Activated naive CD8-positive, alpha-beta T cell (primary cell): ENCODE data around the gene ATG101.

Experiments used
- H3K27ac Mint-ChIP-seq: one replicate; pipeline ENCODE4 v1.8.0; 2021; ENCODE audit warnings: mixed read lengths
- H3K27me3 Mint-ChIP-seq: one replicate; pipeline ENCODE4 v1.8.0; 2021; ENCODE audit warnings: mixed read lengths
- H3K36me3 Mint-ChIP-seq: one replicate; pipeline ENCODE4 v1.8.0; 2021; ENCODE audit warnings: mixed read lengths
- H3K4me1 Mint-ChIP-seq: one replicate; pipeline ENCODE4 v1.8.0; 2021; ENCODE audit warnings: low read depth, mixed read lengths
- H3K4me3 Mint-ChIP-seq: one replicate; pipeline ENCODE4 v1.8.0; 2021; ENCODE audit warnings: mild to moderate bottlenecking, mixed read lengths
- H3K9me3 Mint-ChIP-seq: one replicate; pipeline ENCODE4 v1.8.0; 2021; ENCODE audit warnings: low read depth, mixed read lengths

The ATG101 gene

DNA sequence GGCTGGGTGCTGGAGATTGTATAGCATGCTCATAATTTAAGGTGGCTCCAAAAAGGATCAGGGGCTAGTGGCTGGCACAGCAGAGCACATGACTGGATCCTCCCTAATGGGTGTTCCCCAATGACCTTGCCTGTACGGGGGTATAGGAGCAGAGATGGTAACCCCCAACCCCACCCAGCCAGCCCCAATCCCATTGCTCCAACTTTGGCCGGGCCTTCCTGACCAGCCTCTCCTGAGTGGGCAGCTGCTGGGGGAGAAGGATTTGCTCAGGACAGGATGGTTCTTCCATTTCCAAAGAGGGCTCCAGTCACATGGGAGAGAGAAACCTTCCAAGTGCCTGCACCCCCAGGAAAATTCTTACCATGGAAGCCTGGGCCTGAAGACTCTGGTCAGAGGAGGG lies 33.9 kb upstream of the ATG101 start:
- H3K9me3 Mint-ChIP-seq: no peaks in the 10 kb centered on the region
- H3K27me3 Mint-ChIP-seq: no peaks in the 10 kb centered on the region
- no peaks in the 10 kb centered on the region for H3K36me3 Mint-ChIP-seq
- peak overlapping the region; percentile 79 for H3K4me3 Mint-ChIP-seq
- peaks cover 67% of the 10 kb centered on the region for H3K4me1 Mint-ChIP-seq
- H3K27ac Mint-ChIP-seq: no peak overlapping the region

DNA sequence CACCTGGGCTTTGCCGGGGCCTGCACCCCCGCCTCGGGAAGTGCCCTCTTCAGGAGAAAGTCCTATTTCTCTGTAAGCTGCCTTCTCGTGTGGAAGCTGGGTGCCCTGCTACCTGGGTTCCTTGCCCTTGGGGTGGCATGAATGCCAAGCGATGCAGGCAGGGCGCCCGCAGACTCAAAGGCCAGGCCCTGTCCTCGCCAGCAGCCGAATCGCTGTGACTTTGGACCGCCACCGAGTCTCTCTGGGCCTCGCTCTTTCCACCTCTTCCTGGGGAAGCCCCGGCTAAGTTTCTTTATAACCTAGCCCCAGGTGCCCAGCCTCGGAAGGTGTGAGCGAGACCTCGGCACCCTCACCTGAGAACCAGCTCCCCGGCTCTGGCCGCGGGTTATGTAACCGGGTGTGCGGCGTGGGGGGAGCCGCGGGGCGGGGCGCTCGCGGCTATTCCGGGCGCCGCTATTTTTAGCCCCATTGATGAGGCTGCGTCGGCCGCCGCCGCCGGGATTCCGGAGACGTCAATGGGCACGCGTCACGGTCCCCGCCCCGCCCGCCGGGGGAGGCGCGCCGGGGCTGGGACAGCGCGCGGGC lies 33.1 kb upstream of the ATG101 start:
- H3K27me3 Mint-ChIP-seq: no peaks in the 10 kb centered on the region
- H3K9me3 Mint-ChIP-seq: no peaks in the 10 kb centered on the region
- no peak overlapping the region for H3K27ac Mint-ChIP-seq
- peak overlapping the region; percentile 79 for H3K4me3 Mint-ChIP-seq
- peaks cover 73% of the 10 kb centered on the region for H3K4me1 Mint-ChIP-seq
- no peaks in the 10 kb centered on the region for H3K36me3 Mint-ChIP-seq

DNA sequence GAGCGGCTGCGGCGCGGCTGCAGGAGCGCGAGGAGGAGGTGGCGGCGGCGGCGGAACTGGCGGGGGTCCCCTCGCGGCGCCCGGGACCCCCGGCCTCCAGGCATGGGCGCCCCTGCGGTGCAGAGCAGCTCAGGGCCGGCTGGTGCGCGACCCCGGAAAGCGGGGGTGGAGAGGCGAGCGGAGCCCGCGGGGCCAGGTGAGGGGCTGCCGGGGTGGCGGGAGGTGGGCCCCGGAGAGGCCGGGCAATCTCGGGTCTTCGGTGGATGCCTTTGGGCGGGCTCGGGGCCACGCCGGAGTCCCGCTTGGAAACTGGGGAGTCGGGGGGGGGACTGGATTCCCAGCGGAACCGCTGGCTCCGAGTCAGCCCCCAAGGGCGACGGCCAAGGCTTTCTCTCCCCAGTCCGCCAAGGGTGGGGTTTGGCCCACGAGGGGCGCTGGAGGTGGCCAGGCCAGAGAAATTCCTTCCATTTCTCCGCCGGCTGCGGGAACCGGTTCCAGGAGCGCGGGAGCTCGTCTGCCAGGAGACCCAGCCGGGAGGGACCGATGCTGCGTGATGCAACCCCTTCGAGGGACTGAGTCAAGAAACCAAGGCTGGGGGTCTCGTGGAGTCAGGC lies 32.4 kb upstream of the ATG101 start:
- Mint-ChIP-seq H3K36me3 (no peaks in the 10 kb centered on the region), H3K27me3 (no peaks in the 10 kb centered on the region), H3K27ac (no peak overlapping the region), H3K4me1 (peaks cover 75% of the 10 kb centered on the region), H3K9me3 (no peaks in the 10 kb centered on the region), H3K4me3 (peak overlapping the region; percentile 83)

DNA sequence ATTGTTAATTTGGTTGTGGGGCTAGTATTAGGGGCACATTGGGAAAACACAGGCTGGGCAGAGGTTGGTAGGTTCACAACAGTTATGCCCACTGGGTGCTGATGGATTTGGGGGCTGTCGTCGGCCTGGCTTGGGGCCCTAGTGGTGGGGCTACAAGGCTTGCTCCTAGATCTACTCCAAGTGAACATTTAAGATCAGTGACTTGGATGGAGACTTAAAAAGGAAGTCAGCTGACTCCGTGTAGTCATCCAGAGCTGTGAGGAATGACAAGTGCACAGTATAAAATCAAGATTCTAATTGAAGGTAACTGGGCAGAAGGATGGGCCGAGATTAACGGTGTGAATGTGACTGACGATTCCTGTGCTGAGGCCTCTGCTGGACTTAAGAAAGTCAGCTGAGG lies 31.3 kb upstream of the ATG101 start:
- Mint-ChIP-seq H3K27ac (peak overlapping the region; percentile 30), H3K9me3 (no peaks in the 10 kb centered on the region), H3K4me1 (peaks cover 71% of the 10 kb centered on the region), H3K4me3 (peak overlapping the region; percentile 83), H3K27me3 (no peaks in the 10 kb centered on the region), H3K36me3 (no peaks in the 10 kb centered on the region)

DNA sequence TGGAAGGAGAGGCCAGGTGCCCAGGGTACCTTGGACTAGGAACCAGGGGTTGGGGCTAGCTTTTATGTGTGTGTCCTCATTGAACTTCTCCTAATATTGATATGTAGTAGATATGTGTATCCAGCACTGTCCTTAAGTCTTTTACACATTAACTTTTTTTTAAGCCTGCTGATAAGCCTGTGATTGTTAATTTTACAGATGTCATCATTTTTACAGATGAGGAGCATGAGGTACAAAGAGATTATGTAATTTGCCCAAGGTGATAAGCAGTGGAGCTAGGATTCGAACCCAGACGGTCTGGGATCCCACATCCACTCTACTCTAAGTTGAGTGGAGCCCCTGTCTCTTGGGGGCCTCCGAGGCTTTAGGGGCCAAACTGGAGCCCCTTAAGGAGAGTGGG lies 28.7 kb upstream of the ATG101 start:
- H3K27me3 Mint-ChIP-seq: no peaks in the 10 kb centered on the region
- peak overlapping the region; percentile 20 for H3K4me3 Mint-ChIP-seq
- no peak overlapping the region for H3K27ac Mint-ChIP-seq
- H3K36me3 Mint-ChIP-seq: no peaks in the 10 kb centered on the region
- peaks cover 58% of the 10 kb centered on the region for H3K4me1 Mint-ChIP-seq
- H3K9me3 Mint-ChIP-seq: no peaks in the 10 kb centered on the region

DNA sequence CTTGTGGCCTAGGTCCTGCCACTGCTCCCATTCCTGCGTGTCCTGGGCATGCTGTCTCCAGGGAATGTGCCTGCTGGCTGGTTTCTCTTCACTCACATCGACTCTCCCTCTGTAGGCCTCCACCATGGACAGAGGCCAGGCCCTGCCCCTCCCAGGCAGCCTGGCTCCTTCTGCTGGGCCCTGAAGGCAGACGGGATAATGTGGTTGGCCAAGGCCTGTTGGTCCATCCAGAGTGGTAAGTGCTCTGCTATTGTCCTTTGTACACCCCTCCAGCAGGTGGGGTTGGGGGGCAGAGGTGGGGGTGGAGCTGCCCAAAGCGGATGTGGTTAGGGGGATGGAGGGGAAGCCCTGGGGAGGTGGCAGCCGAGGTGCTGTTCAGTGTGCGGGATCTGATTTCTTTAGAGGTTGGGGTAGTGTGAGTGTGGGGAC lies 28.1 kb upstream of the ATG101 start:
- Mint-ChIP-seq H3K4me1 (peaks cover 54% of the 10 kb centered on the region), H3K9me3 (no peaks in the 10 kb centered on the region), H3K27ac (peak overlapping the region; percentile 54), H3K27me3 (no peaks in the 10 kb centered on the region), H3K4me3 (peak overlapping the region; percentile 78), H3K36me3 (no peaks in the 10 kb centered on the region)

DNA sequence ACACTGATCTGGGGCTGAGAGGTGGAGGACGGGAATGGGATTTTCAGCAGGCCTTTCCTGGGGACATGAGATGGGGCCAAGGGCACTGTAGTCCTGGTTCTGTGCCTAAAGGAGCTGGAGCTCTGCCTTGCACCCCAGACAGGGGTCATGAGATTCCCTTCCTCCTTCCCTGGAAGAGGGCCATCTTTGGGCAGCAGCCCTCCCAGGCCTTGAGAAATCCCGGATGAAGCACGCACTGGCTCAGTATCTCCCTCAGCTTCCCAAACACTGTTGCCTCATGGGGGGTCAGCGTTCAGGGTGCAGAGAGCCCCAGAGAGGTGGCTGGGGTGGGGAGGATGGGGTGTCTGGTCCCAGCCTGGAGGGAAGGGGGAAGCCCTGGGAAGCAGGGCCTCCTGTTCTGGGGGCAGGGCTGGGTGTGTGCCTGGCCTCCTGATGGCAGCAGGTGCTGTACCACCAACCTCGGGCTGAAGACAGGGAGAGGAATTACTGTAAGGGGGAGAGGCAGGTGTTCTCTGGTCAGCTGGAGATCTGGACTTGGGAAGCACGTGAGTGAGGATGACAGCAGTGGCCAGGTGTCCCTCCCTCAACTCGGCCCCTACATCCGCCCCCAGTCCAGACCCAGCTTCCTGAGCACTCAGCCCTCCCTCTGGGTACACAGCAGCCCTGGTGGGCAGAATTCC lies 26.9 kb upstream of the ATG101 start:
- Mint-ChIP-seq H3K9me3 (no peaks in the 10 kb centered on the region), H3K4me1 (peaks cover 54% of the 10 kb centered on the region), H3K27ac (peak overlapping the region; percentile 22), H3K4me3 (peak overlapping the region; percentile 78), H3K27me3 (no peaks in the 10 kb centered on the region), H3K36me3 (no peaks in the 10 kb centered on the region)

DNA sequence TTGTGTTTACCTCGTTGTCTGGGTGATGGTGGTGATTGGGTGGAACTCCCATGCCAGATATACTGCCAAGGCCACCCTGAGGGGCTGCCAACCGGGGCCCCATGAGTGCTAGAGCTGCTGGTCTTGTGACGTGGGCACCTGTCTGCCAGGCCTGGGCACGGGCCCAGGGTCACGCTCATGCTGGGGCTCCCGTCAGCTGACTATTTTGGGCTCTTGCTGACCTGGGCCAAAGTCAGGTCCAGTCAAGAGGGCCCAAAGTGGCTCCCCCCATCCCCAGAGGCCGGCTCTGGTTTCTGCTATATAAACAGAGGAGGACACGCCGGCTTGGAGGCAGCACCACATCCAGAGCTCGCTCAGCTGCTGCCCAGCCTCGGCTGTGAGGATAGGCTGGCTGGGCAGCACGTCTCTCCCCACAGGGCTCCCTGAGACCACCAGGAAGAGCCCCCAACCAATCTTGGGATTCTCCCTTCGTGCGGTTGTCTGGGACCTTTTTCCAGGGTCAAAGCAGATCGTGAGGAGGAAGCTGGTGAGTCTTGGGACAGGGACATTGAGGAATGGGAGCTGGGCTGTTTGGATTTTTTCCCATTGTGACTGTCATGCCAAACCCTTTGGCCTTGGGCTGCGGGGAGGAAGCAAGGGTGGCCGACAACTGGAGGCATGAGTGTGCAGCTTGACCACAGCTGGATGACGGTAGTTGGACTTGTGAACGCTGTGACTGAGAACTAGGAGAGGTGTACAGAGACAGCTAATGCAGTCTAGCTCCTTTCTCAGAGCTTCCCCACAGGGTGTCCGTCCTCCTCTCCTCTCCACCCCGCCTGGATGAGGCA lies 26.2 kb upstream of the ATG101 start:
- no peaks in the 10 kb centered on the region for H3K27me3 Mint-ChIP-seq
- peaks cover 49% of the 10 kb centered on the region for H3K4me1 Mint-ChIP-seq
- H3K4me3 Mint-ChIP-seq: no peak overlapping the region
- H3K27ac Mint-ChIP-seq: peak overlapping the region; percentile 22
- no peaks in the 10 kb centered on the region for H3K9me3 Mint-ChIP-seq
- H3K36me3 Mint-ChIP-seq: no peaks in the 10 kb centered on the region

DNA sequence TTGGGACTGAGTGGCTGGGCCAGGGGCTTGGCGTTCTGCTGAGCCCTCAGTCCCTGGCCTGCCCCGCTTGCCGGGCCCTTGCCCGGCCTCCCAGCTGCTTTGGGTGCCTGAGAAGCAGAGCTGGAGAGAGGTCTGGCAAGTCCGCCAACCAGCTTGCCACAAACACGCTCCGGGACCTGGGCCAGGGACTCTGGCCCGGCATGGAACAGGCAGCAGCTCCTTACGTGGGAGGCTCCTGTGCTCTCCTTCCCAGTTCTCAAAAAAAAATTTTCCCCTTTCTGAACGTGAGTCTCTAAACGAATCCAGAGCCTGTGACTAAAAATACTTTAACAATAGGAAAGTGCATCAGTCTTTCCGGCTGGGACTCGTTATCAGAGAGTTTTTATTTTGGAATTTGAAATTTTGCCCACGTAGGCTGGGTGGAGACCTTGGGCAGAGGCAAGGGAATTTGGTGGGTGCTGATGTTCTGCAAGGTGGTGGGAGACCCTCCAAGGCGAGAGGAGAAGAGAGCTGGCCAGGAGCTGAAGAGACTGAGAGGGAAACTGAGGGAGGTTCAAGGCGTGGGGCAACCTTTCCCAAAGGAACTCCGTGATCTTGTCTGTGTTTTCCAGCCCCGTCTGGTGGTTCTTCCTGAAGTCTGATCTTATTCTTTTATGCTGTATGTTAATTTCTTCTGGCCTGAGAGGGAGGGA lies 25.3 kb upstream of the ATG101 start:
- Mint-ChIP-seq H3K27ac (no peak overlapping the region), H3K27me3 (no peaks in the 10 kb centered on the region), H3K4me1 (peaks cover 47% of the 10 kb centered on the region), H3K9me3 (no peaks in the 10 kb centered on the region), H3K36me3 (peaks cover 2% of the 10 kb centered on the region), H3K4me3 (no peak overlapping the region)

DNA sequence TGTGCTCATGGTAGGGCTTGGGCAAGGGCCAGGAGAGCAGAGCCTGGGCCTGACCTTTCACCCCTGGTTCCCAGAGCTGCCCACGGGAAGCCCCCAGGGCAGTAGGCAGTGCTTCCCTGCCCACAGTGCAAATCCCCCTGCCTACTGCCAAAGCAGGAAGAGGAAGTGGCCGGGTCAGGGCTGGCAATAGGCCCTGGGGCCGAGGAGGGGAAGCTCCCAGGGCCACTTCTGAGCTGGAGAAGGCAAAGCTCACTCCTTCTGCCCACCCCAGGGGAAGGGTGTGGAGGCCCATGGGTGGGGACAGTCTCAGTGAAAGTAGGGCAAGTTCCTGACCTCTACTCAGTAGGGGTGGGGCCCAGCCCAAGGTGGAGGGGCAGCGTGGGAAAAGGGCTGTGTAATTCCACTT lies 24.0 kb upstream of the ATG101 start:
- peaks cover 2% of the 10 kb centered on the region for H3K36me3 Mint-ChIP-seq
- H3K4me1 Mint-ChIP-seq: peaks cover 44% of the 10 kb centered on the region
- H3K9me3 Mint-ChIP-seq: no peaks in the 10 kb centered on the region
- no peaks in the 10 kb centered on the region for H3K27me3 Mint-ChIP-seq
- no peak overlapping the region for H3K4me3 Mint-ChIP-seq
- H3K27ac Mint-ChIP-seq: no peak overlapping the region

DNA sequence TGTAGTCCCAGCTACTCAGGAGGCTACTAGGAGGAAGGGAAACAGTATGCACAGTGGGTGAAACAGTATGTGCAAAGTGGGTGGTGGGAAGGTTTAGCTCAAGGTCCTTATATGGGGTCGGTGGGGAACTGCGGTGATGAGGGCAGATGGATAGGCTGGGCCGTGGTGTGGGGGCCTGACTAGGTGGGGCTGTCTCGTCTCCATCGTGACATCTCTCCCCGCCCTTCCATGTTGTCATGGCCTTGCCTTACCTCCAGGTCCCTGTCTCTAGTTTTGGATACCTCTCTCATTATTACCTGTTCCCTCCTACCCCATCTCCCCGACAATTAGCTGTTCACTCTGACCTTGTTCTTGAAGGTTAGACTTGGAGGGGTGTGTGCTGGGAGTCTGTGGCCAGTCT lies 22.9 kb upstream of the ATG101 start:
- Mint-ChIP-seq H3K27ac (no peak overlapping the region), H3K36me3 (peaks cover 2% of the 10 kb centered on the region), H3K4me1 (peaks cover 39% of the 10 kb centered on the region), H3K9me3 (no peaks in the 10 kb centered on the region), H3K4me3 (no peak overlapping the region), H3K27me3 (no peaks in the 10 kb centered on the region)

DNA sequence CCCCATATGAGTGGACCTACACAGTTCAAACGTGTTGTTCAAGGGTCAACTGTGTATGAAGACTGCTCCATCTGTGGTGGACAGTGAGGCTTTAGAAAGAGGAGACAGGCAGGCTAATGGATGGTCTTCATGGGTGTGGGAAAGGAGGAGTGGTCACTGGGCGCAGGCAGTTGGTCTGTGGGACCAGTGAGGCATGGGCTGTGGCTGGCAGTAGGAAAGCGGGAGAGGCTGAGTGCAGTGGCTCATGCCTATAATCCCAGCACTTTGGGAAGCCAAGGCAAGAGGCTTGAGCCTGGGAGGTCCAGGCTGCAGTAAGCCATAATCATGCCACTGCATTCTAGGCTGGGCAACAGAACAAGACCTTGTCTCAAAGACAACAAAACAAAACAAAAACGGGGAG lies 20.5 kb upstream of the ATG101 start:
- peak overlapping the region; percentile 90 for H3K27ac Mint-ChIP-seq
- peaks cover 43% of the 10 kb centered on the region for H3K4me1 Mint-ChIP-seq
- peak overlapping the region; percentile 80 for H3K4me3 Mint-ChIP-seq
- H3K9me3 Mint-ChIP-seq: no peaks in the 10 kb centered on the region
- H3K27me3 Mint-ChIP-seq: no peaks in the 10 kb centered on the region
- H3K36me3 Mint-ChIP-seq: peaks cover 2% of the 10 kb centered on the region

DNA sequence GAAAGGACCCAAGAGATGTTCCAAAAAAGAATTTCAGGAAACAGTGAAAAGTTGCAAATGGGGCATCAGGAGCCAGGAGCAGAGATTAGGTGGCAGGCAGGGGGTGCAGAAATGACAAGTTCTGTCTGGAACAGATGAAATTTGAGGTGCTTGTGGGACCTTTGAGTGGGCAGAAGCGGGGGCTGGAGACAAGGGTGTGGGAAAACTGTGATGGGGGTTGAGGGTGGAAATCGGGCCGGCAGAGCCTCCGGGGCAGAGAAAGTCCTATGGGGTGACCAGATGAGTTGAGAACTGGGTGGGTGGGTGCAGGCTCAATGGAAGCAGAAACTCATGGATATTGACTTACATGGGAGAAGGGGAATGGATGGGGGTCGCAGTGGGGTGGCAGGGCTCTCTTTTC lies 20.1 kb upstream of the ATG101 start:
- H3K36me3 Mint-ChIP-seq: peaks cover 2% of the 10 kb centered on the region
- H3K9me3 Mint-ChIP-seq: no peaks in the 10 kb centered on the region
- no peaks in the 10 kb centered on the region for H3K27me3 Mint-ChIP-seq
- H3K4me1 Mint-ChIP-seq: peaks cover 40% of the 10 kb centered on the region
- peak overlapping the region; percentile 90 for H3K27ac Mint-ChIP-seq
- peak overlapping the region; percentile 80 for H3K4me3 Mint-ChIP-seq

DNA sequence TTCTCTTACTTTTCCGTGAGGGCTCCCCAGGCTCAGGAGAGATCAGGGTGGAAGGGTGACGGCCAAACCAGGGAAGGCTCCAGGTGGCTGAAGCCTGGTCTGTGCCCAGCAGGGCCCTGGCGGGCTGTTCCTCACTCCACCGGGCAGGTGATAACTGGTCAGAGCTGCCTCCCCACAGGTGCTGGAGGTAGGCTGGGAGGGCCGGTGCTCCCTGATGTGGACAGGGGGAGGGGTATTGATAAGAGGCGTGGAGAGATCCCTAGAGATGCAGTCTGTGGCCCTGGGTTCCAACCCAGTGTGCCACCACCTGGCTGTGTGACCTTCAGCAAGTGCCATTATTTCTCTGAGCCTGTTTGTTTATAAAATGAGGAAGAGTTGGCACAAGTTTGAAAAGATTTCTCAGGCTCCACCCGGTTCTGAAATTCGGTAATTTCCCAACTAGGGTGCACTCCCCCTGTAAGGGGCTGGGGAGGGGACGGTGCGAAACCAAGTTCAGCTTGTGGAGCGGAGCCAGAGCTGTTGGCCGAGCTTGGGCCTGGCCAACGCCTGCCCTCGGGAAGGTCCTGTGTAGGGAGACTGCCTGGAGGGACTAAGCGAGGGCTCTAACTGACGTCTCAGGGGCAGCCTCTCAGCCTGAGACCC lies 19.5 kb upstream of the ATG101 start:
- H3K36me3 Mint-ChIP-seq: peaks cover 2% of the 10 kb centered on the region
- peak overlapping the region; percentile 90 for H3K27ac Mint-ChIP-seq
- peaks cover 39% of the 10 kb centered on the region for H3K4me1 Mint-ChIP-seq
- H3K27me3 Mint-ChIP-seq: no peaks in the 10 kb centered on the region
- peak overlapping the region; percentile 80 for H3K4me3 Mint-ChIP-seq
- no peaks in the 10 kb centered on the region for H3K9me3 Mint-ChIP-seq
